ENCODE measurements around the gene LRTM2. TPM values are rescaled to one million over a fixed set of nuclear protein-coding genes. Genes with fewer than 3 reads are reported as not detected.

Gene LRTM2
- total RNA-seq, 1 donor from 2014 or later = not detected

- TF ChIP-seq POLR2AphosphoS5 (IDR thresholded peaks at IDR 0.05; ENCODE audit: insufficient read depth in 1 of 2, low read depth in 1 of 2) (peak; percentile 45 to 72), POLR2A (IDR thresholded peaks at IDR 0.05) (no peak)
- TF ChIP-seq, protein P1, sequence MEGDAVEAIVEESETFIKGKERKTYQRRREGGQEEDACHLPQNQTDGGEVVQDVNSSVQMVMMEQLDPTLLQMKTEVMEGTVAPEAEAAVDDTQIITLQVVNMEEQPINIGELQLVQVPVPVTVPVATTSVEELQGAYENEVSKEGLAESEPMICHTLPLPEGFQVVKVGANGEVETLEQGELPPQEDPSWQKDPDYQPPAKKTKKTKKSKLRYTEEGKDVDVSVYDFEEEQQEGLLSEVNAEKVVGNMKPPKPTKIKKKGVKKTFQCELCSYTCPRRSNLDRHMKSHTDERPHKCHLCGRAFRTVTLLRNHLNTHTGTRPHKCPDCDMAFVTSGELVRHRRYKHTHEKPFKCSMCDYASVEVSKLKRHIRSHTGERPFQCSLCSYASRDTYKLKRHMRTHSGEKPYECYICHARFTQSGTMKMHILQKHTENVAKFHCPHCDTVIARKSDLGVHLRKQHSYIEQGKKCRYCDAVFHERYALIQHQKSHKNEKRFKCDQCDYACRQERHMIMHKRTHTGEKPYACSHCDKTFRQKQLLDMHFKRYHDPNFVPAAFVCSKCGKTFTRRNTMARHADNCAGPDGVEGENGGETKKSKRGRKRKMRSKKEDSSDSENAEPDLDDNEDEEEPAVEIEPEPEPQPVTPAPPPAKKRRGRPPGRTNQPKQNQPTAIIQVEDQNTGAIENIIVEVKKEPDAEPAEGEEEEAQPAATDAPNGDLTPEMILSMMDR (IDR thresholded peaks at IDR 0.05) = no peak
- Histone ChIP-seq H3K9me3 (no peaks in the 10 kb centered on the region), H3K27me3 (no peaks in the 10 kb centered on the region), H3K27ac (no peak overlapping the region), H3K4me3 (no peak overlapping the region), H3K36me3 (no peaks in the 10 kb centered on the region), H3K4me1 (no peaks in the 10 kb centered on the region)
- intact Hi-C loops (cut with DNase I) = loop anchor here (5.0 kb wide), 1 partner anchor 128 kb away; no protein-coding TSS in a partner anchor
- no peak for DNase-seq (ENCODE audit: extremely low spot score in 2 of 2)
Measured at GRCh38 chr12:1804545-1805332, 15.6 kb upstream of the LRTM2 start.

DNA sequence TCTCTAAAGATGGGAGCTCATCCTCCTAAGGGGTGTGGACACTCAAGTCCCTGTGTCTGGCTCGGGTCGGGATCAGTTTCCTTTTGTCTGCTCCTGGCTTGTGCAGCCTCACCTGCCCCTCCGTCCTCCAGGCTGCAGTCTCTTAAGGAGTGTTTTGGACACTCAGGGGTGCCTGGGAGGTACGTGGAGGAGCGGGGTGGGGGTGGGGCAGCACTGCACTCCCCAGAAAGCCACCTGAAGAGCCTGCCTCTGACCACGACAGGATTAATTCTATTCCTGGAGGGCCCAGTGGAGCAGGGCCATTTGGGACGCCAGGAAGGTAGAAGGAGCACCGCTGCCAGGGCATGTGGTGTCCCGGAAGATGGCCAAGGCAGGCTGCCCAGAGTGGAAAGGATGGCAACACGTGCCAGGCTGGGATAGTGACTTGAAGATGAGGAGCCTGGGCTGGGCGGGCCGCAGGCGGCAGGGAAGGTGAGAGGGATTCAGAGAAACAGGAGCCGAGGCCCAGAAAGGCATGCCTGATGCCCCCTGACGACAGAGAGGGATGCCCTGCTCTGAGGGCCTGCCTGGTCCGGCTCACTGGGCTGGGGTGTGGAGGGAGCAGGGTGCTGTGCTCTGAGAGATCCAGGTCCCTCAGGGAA is 14.8 kb upstream of the LRTM2 start:
- no peaks in the 10 kb centered on the region for H3K9me3 ChIP-seq
- H3K27ac ChIP-seq = no peak overlapping the region
- no peak for TF ChIP-seq POLR2A (IDR thresholded peaks at IDR 0.05)
- no peak for TF ChIP-seq POLR2AphosphoS5 (IDR thresholded peaks at IDR 0.05; ENCODE audit: insufficient read depth in 1 of 2, low read depth in 1 of 2)
- TF ChIP-seq, protein P1 (IDR thresholded peaks at IDR 0.05) = no peak
- no peak for DNase-seq (ENCODE audit: extremely low spot score in 2 of 2)
- no peak overlapping the region for H3K4me3 ChIP-seq
- no peaks in the 10 kb centered on the region for H3K27me3 ChIP-seq
- no peaks in the 10 kb centered on the region for H3K4me1 ChIP-seq
- intact Hi-C loops (cut with DNase I) = loop anchor here (5.0 kb wide), 1 partner anchor 127 kb away; no protein-coding TSS in a partner anchor
- no peaks in the 10 kb centered on the region for H3K36me3 ChIP-seq

GRCh38 chr12:1806301-1807086 is 13.9 kb upstream of the LRTM2 start:
- intact Hi-C loops (cut with DNase I) = loop anchor here (5.0 kb wide), 1 partner anchor 126 kb away; no protein-coding TSS in a partner anchor

GRCh38 chr12:1807087-1807860 is 13.1 kb upstream of the LRTM2 start:
- intact Hi-C loops (cut with DNase I) = loop anchor here (5.0 kb wide), 1 partner anchor 125 kb away; no protein-coding TSS in a partner anchor

More at GRCh38 chr12:1806301-1807086, 13.9 kb upstream of the LRTM2 start:
- Histone ChIP-seq H3K4me3 (no peak overlapping the region), H3K27ac (no peak overlapping the region), H3K4me1 (no peaks in the 10 kb centered on the region), H3K36me3 (no peaks in the 10 kb centered on the region), H3K9me3 (no peaks in the 10 kb centered on the region), H3K27me3 (no peaks in the 10 kb centered on the region)
- no peak for DNase-seq (ENCODE audit: extremely low spot score in 2 of 2)
- TF ChIP-seq POLR2A (IDR thresholded peaks at IDR 0.05) (no peak), POLR2AphosphoS5 (IDR thresholded peaks at IDR 0.05; ENCODE audit: insufficient read depth in 1 of 2, low read depth in 1 of 2) (no peak)
- TF ChIP-seq, protein P1 (IDR thresholded peaks at IDR 0.05) = no peak

More at GRCh38 chr12:1807087-1807860, 13.1 kb upstream of the LRTM2 start:
- Histone ChIP-seq H3K4me3 (no peak overlapping the region), H3K27me3 (no peaks in the 10 kb centered on the region), H3K9me3 (no peaks in the 10 kb centered on the region), H3K4me1 (no peaks in the 10 kb centered on the region), H3K27ac (no peak overlapping the region), H3K36me3 (no peaks in the 10 kb centered on the region)
- no peak for DNase-seq (ENCODE audit: extremely low spot score in 2 of 2)
- TF ChIP-seq, protein P1 (IDR thresholded peaks at IDR 0.05) = no peak

Measured in vagina (tissue), 2 donors.